HEK293 (cell line): ENCODE measurements around the gene PPP1R9B.

Source experiments
- CTCF ChIA-PET: fragments of 350-600 bp; formaldehyde crosslinking; extraction: SDS; loops from one replicate; lab custom pipeline; 2021; ENCODE audit warnings: antibody characterized with exemption; lab: Yijun Ruan, JAX
- POLR2A ChIA-PET: fragments of 300-600 bp; formaldehyde crosslinking; extraction: SDS; loops from one replicate; lab custom pipeline; 2020; ENCODE audit warnings: antibody characterized with exemption, inconsistent platforms; lab: Yijun Ruan, JAX
- H3K27ac ChIP-seq: fragments of 200-500 bp; sonication (Bioruptor generic); 2 replicates; pipeline ENCODE4 v1.5.1; 2014; ENCODE audit warnings: low read depth, low read length, control low read depth, inconsistent platforms; ENCODE audit errors: extremely low read depth
- H3K36me3 ChIP-seq, 2 experiments: fragments of 200-500 bp in 1 of 2; sonication (Bioruptor generic) in 1 of 2; 1 replicate in 1 of 2; 2 replicates in 1 of 2; pipeline ENCODE4 v1.5.1; 2014 to 2017; ENCODE audit warnings: inconsistent platforms in 2 of 2, low read length in 2 of 2; ENCODE audit not compliant: control insufficient read depth in 2 of 2, insufficient read depth in 1 of 2
- H3K4me1 ChIP-seq: fragments of 200-500 bp; sonication (Bioruptor generic); 2 replicates; pipeline ENCODE4 v1.5.1; 2014; ENCODE audit warnings: mild to moderate bottlenecking, low read length, inconsistent platforms; ENCODE audit not compliant: control insufficient read depth, insufficient read depth
- H3K4me3 ChIP-seq: 2 replicates; pipeline ENCODE4 v1.5.1; 2011; ENCODE audit warnings: low read depth, mild to moderate bottlenecking, control low read depth, low read length, moderate library complexity
- H3K9me3 ChIP-seq: fragments of 200-500 bp; sonication (Bioruptor generic); 2 replicates; pipeline ENCODE4 v1.5.1; 2014; ENCODE audit warnings: low read depth, low read length, inconsistent platforms; ENCODE audit not compliant: control insufficient read depth, insufficient read depth
- IKZF3 ChIP-seq: fragments of 450-650 bp; IDR thresholded peaks from 2 replicates; pipeline ENCODE4 v1.5.0; 2018; ENCODE audit warnings: missing biosample characterization, mild to moderate bottlenecking, missing genetic modification characterization, moderate library complexity
- KLF17 ChIP-seq: fragments of 450-650 bp; formaldehyde crosslinking; IDR thresholded peaks from 2 replicates; pipeline ENCODE4 v1.5.1; 2016; ENCODE audit warnings: missing biosample characterization, missing genetic modification characterization
- MYNN ChIP-seq: fragments of 450-650 bp; formaldehyde crosslinking; IDR thresholded peaks from 2 replicates; pipeline ENCODE4 v1.5.1; 2016; ENCODE audit warnings: missing biosample characterization, missing genetic modification characterization, borderline replicate concordance
- PRDM2 ChIP-seq: fragments of 450-650 bp; formaldehyde crosslinking; IDR thresholded peaks from 2 replicates; pipeline ENCODE4 v1.5.1; 2016; ENCODE audit warnings: missing biosample characterization, missing genetic modification characterization, borderline replicate concordance
- TRIM28 ChIP-seq: IDR thresholded peaks from 2 replicates; pipeline ENCODE4 v1.6.1; 2011; ENCODE audit warnings: low read length, control low read depth, borderline replicate concordance
- ZBTB44 ChIP-seq: fragments of 450-650 bp; IDR thresholded peaks from 2 replicates; pipeline ENCODE4 v1.5.1; 2018; ENCODE audit warnings: missing biosample characterization, mild to moderate bottlenecking, missing genetic modification characterization
- ZNF155 ChIP-seq: fragments of 450-650 bp; formaldehyde crosslinking; IDR thresholded peaks from 2 replicates; pipeline ENCODE4 v1.5.1; 2016; ENCODE audit warnings: missing biosample characterization, missing genetic modification characterization
- ZNF24 ChIP-seq: fragments of 450-650 bp; formaldehyde crosslinking; IDR thresholded peaks from 2 replicates; pipeline ENCODE4 v1.5.1; 2016; ENCODE audit warnings: missing biosample characterization, missing genetic modification characterization
- ZNF266 ChIP-seq: fragments of 450-650 bp; formaldehyde crosslinking; IDR thresholded peaks from 2 replicates; pipeline ENCODE4 v1.5.1; 2016; ENCODE audit warnings: missing biosample characterization, missing genetic modification characterization, low read depth
- ZNF350 ChIP-seq: fragments of 450-650 bp; formaldehyde crosslinking; IDR thresholded peaks from 2 replicates; pipeline ENCODE4 v1.5.0; 2017; ENCODE audit warnings: missing biosample characterization, mild to moderate bottlenecking, missing genetic modification characterization
- ZNF394 ChIP-seq: fragments of 450-650 bp; formaldehyde crosslinking; IDR thresholded peaks from 2 replicates; pipeline ENCODE4 v1.5.1; 2016; ENCODE audit warnings: missing biosample characterization, missing genetic modification characterization, mild to moderate bottlenecking, moderate library complexity, borderline replicate concordance
- ZNF544 ChIP-seq: fragments of 450-650 bp; formaldehyde crosslinking; IDR thresholded peaks from 2 replicates; pipeline ENCODE4 v1.5.0; 2017; ENCODE audit warnings: missing biosample characterization, missing genetic modification characterization
- ZNF549 ChIP-seq: fragments of 450-650 bp; IDR thresholded peaks from 2 replicates; pipeline ENCODE4 v1.5.1; 2018; ENCODE audit warnings: missing biosample characterization, missing genetic modification characterization, mild to moderate bottlenecking, inconsistent platforms, moderate library complexity
- ZNF600 ChIP-seq: fragments of 450-650 bp; formaldehyde crosslinking; IDR thresholded peaks from 2 replicates; pipeline ENCODE4 v1.5.1; 2016; ENCODE audit warnings: missing biosample characterization, missing genetic modification characterization
- ZNF76 ChIP-seq: fragments of 450-650 bp; formaldehyde crosslinking; IDR thresholded peaks from 2 replicates; pipeline ENCODE4; 2016; ENCODE audit warnings: low read depth, missing biosample characterization, missing genetic modification characterization, borderline replicate concordance
- ZNF785 ChIP-seq: fragments of 450-650 bp; formaldehyde crosslinking; IDR thresholded peaks from 2 replicates; pipeline ENCODE4 v1.5.1; 2016; ENCODE audit warnings: missing biosample characterization, missing genetic modification characterization

Gene PPP1R9B

GRCh38 chr17:50118828-50119218 lies 31.7 kb downstream of the PPP1R9B start:
- POLR2A ChIA-PET: interaction anchor here (1.0 to 1.4 kb wide), 2 partner anchors 18 to 55 kb away, joined by 3 read pairs; no protein-coding TSS in a partner anchor
- Histone ChIP-seq H3K4me1 (peaks cover 9% of the 10 kb centered on the region), H3K9me3 (no peaks in the 10 kb centered on the region)
- TF ChIP-seq ZNF24 (no peak), ZNF76 (no peak), ZNF350 (tag by site-specific recombination) (no peak), IKZF3 (tag by site-specific recombination) (no peak), ZBTB44 (tag by site-specific recombination) (no peak), ZNF785 (tag by site-specific recombination) (no peak), TRIM28 (no peak), ZNF266 (tag by site-specific recombination) (no peak), KLF17 (tag by site-specific recombination) (no peak), PRDM2 (no peak), ZNF394 (tag by site-specific recombination) (no peak), MYNN (tag by site-specific recombination) (no peak), ZNF544 (tag by site-specific recombination) (no peak), ZNF549 (tag by site-specific recombination) (no peak), ZNF600 (tag by site-specific recombination) (no peak), ZNF155 (tag by site-specific recombination) (no peak)
- TF ChIP-seq, all 188 proteins: peak for 0
- H3K4me3 ChIP-seq: no peak overlapping the region
- CTCF ChIA-PET: interaction anchor here (0.6 to 3.9 kb wide), 7 partner anchors 21 to 178 kb away, joined by 3 to 18 read pairs (median 4); no protein-coding TSS in a partner anchor
- H3K36me3 ChIP-seq: peaks cover 0 to 6% of the 10 kb centered on the region in 2 experiments; a peak in 1 of 3 replicates
- no peak overlapping the region for H3K27ac ChIP-seq
